ENCODE results near the gene ENPP5. TPM values are rescaled to one million over a fixed set of nuclear protein-coding genes. Genes with fewer than 3 reads are reported as not detected.

Gene ENPP5
- total and polyA plus RNA-seq, 4 donors = 0.17 to 3.2 (median 0.57) TPM

DNA sequence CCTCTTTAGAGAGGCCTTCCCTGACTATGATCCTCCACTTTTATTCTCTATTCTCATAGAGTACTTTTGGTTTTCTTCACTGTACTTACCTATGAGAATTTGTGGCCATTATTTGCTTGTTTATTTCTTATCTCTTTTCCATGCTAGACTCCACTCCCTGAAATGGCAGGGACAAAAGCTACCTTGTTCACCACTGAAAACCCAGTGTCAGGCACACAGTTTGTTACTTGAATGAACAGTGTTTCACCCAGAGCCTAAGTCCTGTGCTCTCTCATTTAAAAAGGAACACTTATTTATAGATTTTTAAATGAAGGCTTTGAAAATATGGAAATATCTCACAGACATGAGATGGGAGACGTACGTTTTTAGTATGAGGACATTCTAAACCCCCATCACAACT lies 47.7 kb upstream of the ENPP5 start:
- Histone ChIP-seq H3K4me1 (ENCODE audit: control insufficient read depth in 4 of 4, insufficient read depth in 4 of 4, low read length in 3 of 4) (peaks cover 0 to 9% (median 0%) of the 10 kb centered on the region in 4 donors), H3K9me3 (ENCODE audit: control insufficient read depth in 4 of 4, low read length in 3 of 4) (no peaks in the 10 kb centered on the region), H3K4me3 (ENCODE audit: low read depth in 1 of 3, low read length in 3 of 3) (no peak overlapping the region), H3K27me3 (ENCODE audit: control insufficient read depth in 4 of 4, insufficient read depth in 4 of 4, low read length in 3 of 4) (no peaks in the 10 kb centered on the region), H3K36me3 (ENCODE audit: control insufficient read depth in 4 of 4, insufficient read depth in 3 of 4, low read depth in 1 of 4, low read length in 3 of 4) (no peaks in the 10 kb centered on the region), H3K27ac (ENCODE audit: low read depth in 1 of 2, low read length in 2 of 2) (no peak overlapping the region), H3K9ac (ENCODE audit: low read depth in 1 of 2, low read length in 2 of 2) (no peak overlapping the region)
- TF ChIP-seq HNF4A (conservative IDR thresholded peaks at IDR 0.05) = no peak
- TF ChIP-seq NR2F2 (IDR thresholded peaks at IDR 0.05) = no peak
- no peak for TF ChIP-seq EGR1 (IDR thresholded peaks at IDR 0.05; ENCODE audit: low read depth in 2 of 2)
- TF ChIP-seq RAD21 (IDR thresholded peaks at IDR 0.05) = no peak
- TF ChIP-seq MAX (IDR thresholded peaks at IDR 0.05) = no peak
- no peak for TF ChIP-seq FOXA2 (IDR thresholded peaks at IDR 0.05)
- TF ChIP-seq ATF3 (IDR thresholded peaks at IDR 0.05) = no peak
- no peak for TF ChIP-seq HNF4G (IDR thresholded peaks at IDR 0.05)
- no peak for TF ChIP-seq TAF1 (conservative IDR thresholded peaks at IDR 0.05)
- WGBS = 94% methylated on average over 2 of the region's 2 CpGs
- no peak for DNase-seq (ENCODE audit: low spot score)

- Histone ChIP-seq H3K27ac (ENCODE audit: low read depth in 1 of 2, low read length in 2 of 2) (no peak overlapping the region), H3K9ac (ENCODE audit: low read depth in 1 of 2, low read length in 2 of 2) (no peak overlapping the region), H3K4me3 (ENCODE audit: low read depth in 1 of 3, low read length in 3 of 3) (no peak overlapping the region), H3K9me3 (ENCODE audit: control insufficient read depth in 4 of 4, low read length in 3 of 4) (no peaks in the 10 kb centered on the region), H3K4me1 (ENCODE audit: control insufficient read depth in 4 of 4, insufficient read depth in 4 of 4, low read length in 3 of 4) (peaks cover 0 to 9% (median 0%) of the 10 kb centered on the region in 4 donors), H3K36me3 (ENCODE audit: control insufficient read depth in 4 of 4, insufficient read depth in 3 of 4, low read depth in 1 of 4, low read length in 3 of 4) (no peaks in the 10 kb centered on the region), H3K27me3 (ENCODE audit: control insufficient read depth in 4 of 4, insufficient read depth in 4 of 4, low read length in 3 of 4) (no peaks in the 10 kb centered on the region)
- TF ChIP-seq CTCF (IDR thresholded peaks at IDR 0.05; ENCODE audit: low read depth, low read length, missing input control) = no peak
- TF ChIP-seq RAD21 (IDR thresholded peaks at IDR 0.05) = peak in 1 of 2 donors; percentile 11
- no peak for TF ChIP-seq TAF1 (conservative IDR thresholded peaks at IDR 0.05)
- no peak for TF ChIP-seq YY1 (IDR thresholded peaks at IDR 0.05)
- peak; percentile 46 for TF ChIP-seq SP1 (IDR thresholded peaks at IDR 0.05)
- no peak for TF ChIP-seq EGR1 (IDR thresholded peaks at IDR 0.05; ENCODE audit: low read depth in 2 of 2)
- TF ChIP-seq NR2F2 (IDR thresholded peaks at IDR 0.05) = peak; percentile 31
- no peak for TF ChIP-seq RXRA (IDR thresholded peaks at IDR 0.05)
- TF ChIP-seq HNF4A (conservative IDR thresholded peaks at IDR 0.05) = peak in 1 of 2 donors; percentile 9
- TF ChIP-seq ZBTB33 (IDR thresholded peaks at IDR 0.05) = no peak
- no peak for TF ChIP-seq JUND (IDR thresholded peaks at IDR 0.05)
- DNase-seq (ENCODE audit: low spot score) = no peak
- 53% methylated on average over 5 of the region's 5 CpGs for WGBS
These were observed 46.9 kb upstream of the ENPP5 start for GRCh38 chr6:46217671-46218131.

- H3K4me1 ChIP-seq (ENCODE audit: control insufficient read depth in 4 of 4, insufficient read depth in 4 of 4, low read length in 3 of 4) = peaks cover 0 to under 1% (median 0%) of the 10 kb centered on the region in 4 donors
- 89% methylated on average over 2 of the region's 2 CpGs for WGBS
These were observed 46.1 kb upstream of the ENPP5 start for GRCh38 chr6:46216879-46217278.

More at GRCh38 chr6:46216879-46217278, 46.1 kb upstream of the ENPP5 start:
- H3K27me3 ChIP-seq (ENCODE audit: control insufficient read depth in 4 of 4, insufficient read depth in 4 of 4, low read length in 3 of 4) = no peaks in the 10 kb centered on the region
- no peak overlapping the region for H3K9ac ChIP-seq (ENCODE audit: low read depth in 1 of 2, low read length in 2 of 2)
- no peaks in the 10 kb centered on the region for H3K36me3 ChIP-seq (ENCODE audit: control insufficient read depth in 4 of 4, insufficient read depth in 3 of 4, low read depth in 1 of 4, low read length in 3 of 4)
- TF ChIP-seq FOXA2 (IDR thresholded peaks at IDR 0.05) (no peak), RXRA (IDR thresholded peaks at IDR 0.05) (no peak), HNF4A (conservative IDR thresholded peaks at IDR 0.05) (no peak)
- DNase-seq (ENCODE audit: low spot score) = no peak
- H3K27ac ChIP-seq (ENCODE audit: low read depth in 1 of 2, low read length in 2 of 2) = no peak overlapping the region
- H3K9me3 ChIP-seq (ENCODE audit: control insufficient read depth in 4 of 4, low read length in 3 of 4) = no peaks in the 10 kb centered on the region
- no peak overlapping the region for H3K4me3 ChIP-seq (ENCODE audit: low read depth in 1 of 3, low read length in 3 of 3)
